SU-DHL-6 (cell line): ENCODE measurements around the gene PUDP.

Experiments used
- H2AFZ ChIP-seq: fragments of 200-600 bp; sonication (generic); 2 replicates; pipeline ENCODE4 v1.6.1; 2014; ENCODE audit warnings: low read depth, mild to moderate bottlenecking, moderate library complexity, mixed read lengths, antibody characterized with exemption, low read length; ENCODE audit not compliant: severe bottlenecking
- H3F3A ChIP-seq: fragments of 200-600 bp; shearing (Covaris generic); 2 replicates; pipeline ENCODE4 v1.6.0; 2016; ENCODE audit warnings: antibody characterized with exemption, mild to moderate bottlenecking; ENCODE audit not compliant: insufficient read depth
- H3K27ac ChIP-seq: fragments of 200-600 bp; sonication (generic); 2 replicates; pipeline ENCODE4 v1.5.1; 2016; ENCODE audit warnings: low read depth, mild to moderate bottlenecking, low read length, moderate library complexity, mixed read lengths
- H3K27me3 ChIP-seq: fragments of 200-600 bp; sonication (generic), shearing (Covaris generic); 2 replicates; pipeline ENCODE4 v1.6.0; 2014; ENCODE audit warnings: mild to moderate bottlenecking, low read length
- H3K36me3 ChIP-seq: fragments of 200-600 bp; sonication (generic); 2 replicates; pipeline ENCODE4 v1.6.1; 2014; ENCODE audit warnings: mild to moderate bottlenecking, low read length, mixed read lengths
- H3K4me2 ChIP-seq: fragments of 300-600, 200-600 bp; shearing (Covaris generic), sonication (generic); 2 replicates; pipeline ENCODE4 v1.6.0; 2014; ENCODE audit warnings: low read length, low read depth, mild to moderate bottlenecking; ENCODE audit not compliant: poor library complexity, severe bottlenecking
- H3K4me3 ChIP-seq: fragments of 200-600 bp; sonication (generic); 2 replicates; pipeline ENCODE4 v1.5.1; 2014; ENCODE audit warnings: antibody characterized with exemption, low read length, mild to moderate bottlenecking, mixed read lengths; ENCODE audit not compliant: insufficient read depth, poor library complexity, severe bottlenecking
- H3K79me2 ChIP-seq: fragments of 200-600 bp; sonication (generic); 2 replicates; pipeline ENCODE4 v1.6.1; 2014; ENCODE audit warnings: mild to moderate bottlenecking, low read length, moderate library complexity; ENCODE audit not compliant: insufficient read depth
- H3K9ac ChIP-seq: fragments of 200-600 bp; sonication (generic); 2 replicates; pipeline ENCODE4 v1.7.0; 2014; ENCODE audit warnings: mild to moderate bottlenecking, low read length
- H3K9me2 ChIP-seq: fragments of 200-600 bp; sonication (generic); replicated peaks from 2 replicates; pipeline ENCODE4 v1.6.1; 2014; ENCODE audit warnings: low read length; ENCODE audit not compliant: insufficient read depth
- H3K9me3 ChIP-seq: fragments of 200-600 bp; sonication (generic); 2 replicates; pipeline ENCODE4 v1.6.1; 2014; ENCODE audit warnings: low read length, mixed read lengths; ENCODE audit not compliant: insufficient read depth
- H4K20me1 ChIP-seq: fragments of 200-600 bp; sonication (generic); 2 replicates; pipeline ENCODE4 v1.6.1; 2014; ENCODE audit warnings: low read depth, mild to moderate bottlenecking, antibody characterized with exemption, low read length, moderate library complexity, mixed read lengths
- CTCF ChIP-seq: fragments of 200-600 bp; sonication (generic); IDR thresholded peaks from one replicate; pipeline ENCODE4 v1.5.1; 2017; ENCODE audit warnings: antibody characterized with exemption, mild to moderate bottlenecking, low read length, moderate library complexity; ENCODE audit not compliant: insufficient read depth, poor library complexity, severe bottlenecking
- EZH2phosphoT487 ChIP-seq: fragments of 200-600 bp; sonication (generic), shearing (Covaris generic); conservative IDR thresholded peaks from 2 replicates; pipeline ENCODE4 v1.6.1; 2018; ENCODE audit warnings: mild to moderate bottlenecking, antibody characterized with exemption, low read length, moderate library complexity, mixed read lengths

Gene PUDP

GRCh38 chrX:7069556-7069955, 78.4 kb downstream of the PUDP start:
- Histone ChIP-seq H3K4me2 (no peak overlapping the region), H3K4me3 (no peak overlapping the region), H3K27ac (no peak overlapping the region), H2AFZ (no peak overlapping the region), H3K9me2 (no peaks in the 10 kb centered on the region), H4K20me1 (no peaks in the 10 kb centered on the region), H3K79me2 (0 out of 2 replicates have a peak, but pooled peaks cover 7% of the 10 kb centered on the region), H3K9ac (no peak overlapping the region), H3K36me3 (no peaks in the 10 kb centered on the region), H3F3A (no peaks in the 10 kb centered on the region), H3K9me3 (no peaks in the 10 kb centered on the region), H3K27me3 (no peaks in the 10 kb centered on the region)
- TF ChIP-seq CTCF (no peak), EZH2phosphoT487 (no peak)

GRCh38 chrX:7068939-7069367, 79.0 kb downstream of the PUDP start:
- TF ChIP-seq EZH2phosphoT487: no peak
- no peak for TF ChIP-seq CTCF
- Histone ChIP-seq H3K36me3 (no peaks in the 10 kb centered on the region), H3K27ac (no peak overlapping the region), H3K27me3 (no peaks in the 10 kb centered on the region), H4K20me1 (no peaks in the 10 kb centered on the region), H3K9ac (no peak overlapping the region), H3F3A (no peaks in the 10 kb centered on the region), H2AFZ (no peak overlapping the region), H3K4me2 (no peak overlapping the region), H3K9me2 (no peaks in the 10 kb centered on the region), H3K9me3 (no peaks in the 10 kb centered on the region), H3K79me2 (0 out of 2 replicates have a peak, but pooled peaks cover 7% of the 10 kb centered on the region), H3K4me3 (no peak overlapping the region)

GRCh38 chrX:7067256-7067655, 80.7 kb downstream of the PUDP start:
- H3K9me2 ChIP-seq: no peaks in the 10 kb centered on the region
- no peaks in the 10 kb centered on the region for H3K9me3 ChIP-seq
- no peaks in the 10 kb centered on the region for H3F3A ChIP-seq
- H2AFZ ChIP-seq: no peak overlapping the region
- H4K20me1 ChIP-seq: no peaks in the 10 kb centered on the region
- H3K79me2 ChIP-seq: peaks cover 7% of the 10 kb centered on the region; the same call in 1 of the 2 replicates
- no peak overlapping the region for H3K9ac ChIP-seq
- no peak overlapping the region for H3K4me2 ChIP-seq
- H3K4me3 ChIP-seq: no peak overlapping the region
- H3K27me3 ChIP-seq: no peaks in the 10 kb centered on the region
- TF ChIP-seq EZH2phosphoT487 (no peak), CTCF (no peak)
- H3K27ac ChIP-seq: no peak overlapping the region
- H3K36me3 ChIP-seq: no peaks in the 10 kb centered on the region
